Neural crest cell (in vitro differentiated cells): ENCODE data around the gene FCRL6. TPM values are rescaled to one million over a fixed set of nuclear protein-coding genes. Genes with fewer than 3 reads are reported as not detected.

Source experiments
- DNase-seq: peaks from one replicate; pipeline ENCODE4 v3.0.0; 2021; ENCODE audit warnings: low read depth, mixed read lengths, low spot score
- H3K27ac Mint-ChIP-seq: one replicate; pipeline ENCODE4 v1.8.0; 2021; ENCODE audit warnings: mild to moderate bottlenecking, mixed read lengths; ENCODE audit not compliant: unreplicated experiment
- H3K27me3 Mint-ChIP-seq: 2 replicates; pipeline ENCODE4 v1.8.0; 2021; ENCODE audit warnings: low read depth, mild to moderate bottlenecking, mixed read lengths
- H3K36me3 Mint-ChIP-seq: 2 replicates; pipeline ENCODE4 v1.8.0; 2021; ENCODE audit warnings: low read depth, mild to moderate bottlenecking, mixed read lengths
- H3K4me1 Mint-ChIP-seq: 2 replicates; pipeline ENCODE4 v1.8.0; 2021; ENCODE audit warnings: mixed read lengths
- H3K4me3 Mint-ChIP-seq: one replicate; pipeline ENCODE4 v1.8.0; 2021; ENCODE audit warnings: mild to moderate bottlenecking, mixed read lengths
- H3K9me3 Mint-ChIP-seq: 2 replicates; pipeline ENCODE4 v1.8.0; 2021; ENCODE audit warnings: mixed read lengths
- CTCF ChIP-seq: fragments of 200-600 bp; sonication (generic); conservative IDR thresholded peaks from 2 replicates; pipeline ENCODE4 v1.5.0; 2021; ENCODE audit warnings: antibody characterized with exemption, mild to moderate bottlenecking
- total RNA-seq: library from RNA; stranded (reverse); gene quantifications from 2 replicates; pipeline ENCODE4 v1.2.1, GENCODE V29; 2021

FCRL6 gene
- total RNA-seq, 1 donor from 2014 or later = not detected

GRCh38 chr1:159815926-159816325 is 13.8 kb downstream of the FCRL6 start:
- H3K9me3 Mint-ChIP-seq = no peaks in the 10 kb centered on the region

GRCh38 chr1:159817276-159818041 is 15.3 kb downstream of the FCRL6 start:
- TF ChIP-seq CTCF = no peak
- no peak overlapping the region for H3K4me3 Mint-ChIP-seq
- DNase-seq = no peak
- H3K4me1 Mint-ChIP-seq = no peaks in the 10 kb centered on the region
- H3K27ac Mint-ChIP-seq = no peak overlapping the region
- no peaks in the 10 kb centered on the region for H3K36me3 Mint-ChIP-seq
- H3K27me3 Mint-ChIP-seq = peaks cover 50% of the 10 kb centered on the region
- H3K9me3 Mint-ChIP-seq = no peaks in the 10 kb centered on the region

More at GRCh38 chr1:159815926-159816325, 13.8 kb downstream of the FCRL6 start:
- no peak overlapping the region for H3K27ac Mint-ChIP-seq
- TF ChIP-seq CTCF = no peak
- DNase-seq = no peak
- H3K4me1 Mint-ChIP-seq = no peaks in the 10 kb centered on the region
- H3K27me3 Mint-ChIP-seq = peaks cover 48% of the 10 kb centered on the region
- no peaks in the 10 kb centered on the region for H3K36me3 Mint-ChIP-seq
- no peak overlapping the region for H3K4me3 Mint-ChIP-seq

GRCh38 chr1:159821171-159821867 is 19.2 kb downstream of the FCRL6 start:
- no peak overlapping the region for H3K27ac Mint-ChIP-seq
- no peak for DNase-seq
- no peaks in the 10 kb centered on the region for H3K4me1 Mint-ChIP-seq
- peaks cover 50% of the 10 kb centered on the region for H3K27me3 Mint-ChIP-seq
- H3K4me3 Mint-ChIP-seq = no peak overlapping the region
- H3K9me3 Mint-ChIP-seq = no peaks in the 10 kb centered on the region
- no peak for TF ChIP-seq CTCF
- no peaks in the 10 kb centered on the region for H3K36me3 Mint-ChIP-seq

GRCh38 chr1:159823406-159823805 is 21.2 kb downstream of the FCRL6 start:
- no peak for DNase-seq
- Mint-ChIP-seq H3K36me3 (no peaks in the 10 kb centered on the region), H3K4me3 (no peak overlapping the region), H3K9me3 (no peaks in the 10 kb centered on the region), H3K27ac (no peak overlapping the region), H3K27me3 (peaks cover 50% of the 10 kb centered on the region), H3K4me1 (no peaks in the 10 kb centered on the region)
- no peak for TF ChIP-seq CTCF

- TF ChIP-seq CTCF = no peak
- no peaks in the 10 kb centered on the region for H3K36me3 Mint-ChIP-seq
- no peak overlapping the region for H3K4me3 Mint-ChIP-seq
- no peaks in the 10 kb centered on the region for H3K4me1 Mint-ChIP-seq
- DNase-seq = no peak
- no peaks in the 10 kb centered on the region for H3K9me3 Mint-ChIP-seq
- H3K27ac Mint-ChIP-seq = no peak overlapping the region
- peaks cover 50% of the 10 kb centered on the region for H3K27me3 Mint-ChIP-seq
Measured at GRCh38 chr1:159825564-159825963, 23.4 kb downstream of the FCRL6 start.
